ENCODE measurements around the gene GPR35. TPM values are rescaled to one million over a fixed set of nuclear protein-coding genes. Genes with fewer than 3 reads are reported as not detected.

Gene GPR35
- total and polyA plus RNA-seq, 2 donors (not counting 1 experiment from before 2014, with no cell fraction given): 1.2 TPM; not detected in 1

GRCh38 chr2:240577281-240578109 is 47.8 kb upstream of the GPR35 start:
- Histone ChIP-seq H3K36me3 (ENCODE audit: control insufficient read depth, insufficient read depth, low read length) (peaks cover 5% of the 10 kb centered on the region), H3K9me3 (ENCODE audit: control insufficient read depth, insufficient read depth, low read depth, low read length) (no peaks in the 10 kb centered on the region), H4K20me1 (ENCODE audit: control insufficient read depth, extremely low read depth, insufficient read depth, low read length) (no peaks in the 10 kb centered on the region), H3K27me3 (ENCODE audit: control insufficient read depth, insufficient read depth, low read length) (no peaks in the 10 kb centered on the region), H3K79me2 (ENCODE audit: control insufficient read depth, insufficient read depth, low read length) (peaks cover 11% of the 10 kb centered on the region), H3K4me1 (ENCODE audit: control insufficient read depth, extremely low read depth, insufficient read depth, low read length) (peaks cover 6% of the 10 kb centered on the region), H2AFZ (ENCODE audit: low read length) (no peak overlapping the region), H3K4me2 (ENCODE audit: extremely low read depth, insufficient read depth, low read length) (no peak overlapping the region), H3K4me3 (replicated peaks in 1 of 4; ENCODE audit: control extremely low read depth in 1 of 4, insufficient read depth in 1 of 4, low read depth in 3 of 4, low read length in 4 of 4) (no peak overlapping the region), H3K27ac (ENCODE audit: insufficient read depth, low read length) (no peak overlapping the region), H3K9ac (ENCODE audit: insufficient read depth, low read length) (no peak overlapping the region)
- TF ChIP-seq EZH2 (IDR thresholded peaks at IDR 0.05; ENCODE audit: low read length, missing control alignments): no peak
- TF ChIP-seq, protein P1, sequence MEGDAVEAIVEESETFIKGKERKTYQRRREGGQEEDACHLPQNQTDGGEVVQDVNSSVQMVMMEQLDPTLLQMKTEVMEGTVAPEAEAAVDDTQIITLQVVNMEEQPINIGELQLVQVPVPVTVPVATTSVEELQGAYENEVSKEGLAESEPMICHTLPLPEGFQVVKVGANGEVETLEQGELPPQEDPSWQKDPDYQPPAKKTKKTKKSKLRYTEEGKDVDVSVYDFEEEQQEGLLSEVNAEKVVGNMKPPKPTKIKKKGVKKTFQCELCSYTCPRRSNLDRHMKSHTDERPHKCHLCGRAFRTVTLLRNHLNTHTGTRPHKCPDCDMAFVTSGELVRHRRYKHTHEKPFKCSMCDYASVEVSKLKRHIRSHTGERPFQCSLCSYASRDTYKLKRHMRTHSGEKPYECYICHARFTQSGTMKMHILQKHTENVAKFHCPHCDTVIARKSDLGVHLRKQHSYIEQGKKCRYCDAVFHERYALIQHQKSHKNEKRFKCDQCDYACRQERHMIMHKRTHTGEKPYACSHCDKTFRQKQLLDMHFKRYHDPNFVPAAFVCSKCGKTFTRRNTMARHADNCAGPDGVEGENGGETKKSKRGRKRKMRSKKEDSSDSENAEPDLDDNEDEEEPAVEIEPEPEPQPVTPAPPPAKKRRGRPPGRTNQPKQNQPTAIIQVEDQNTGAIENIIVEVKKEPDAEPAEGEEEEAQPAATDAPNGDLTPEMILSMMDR (conservative IDR thresholded peaks at IDR 0.05 in 1 of 2, IDR thresholded peaks at IDR 0.05 in 1 of 2; ENCODE audit: low read depth in 1 of 2, low read length in 2 of 2): no peak
- DNase-seq (ENCODE audit: low read depth in 2 of 2): no peak

GRCh38 chr2:240578110-240578450 is 47.2 kb upstream of the GPR35 start:
- TF ChIP-seq EZH2 (IDR thresholded peaks at IDR 0.05; ENCODE audit: low read length, missing control alignments): no peak
- TF ChIP-seq, protein P1 (conservative IDR thresholded peaks at IDR 0.05 in 1 of 2, IDR thresholded peaks at IDR 0.05 in 1 of 2; ENCODE audit: low read depth in 1 of 2, low read length in 2 of 2): no peak
- DNase-seq (ENCODE audit: low read depth in 2 of 2): no peak
- H3K9me3 ChIP-seq (ENCODE audit: control insufficient read depth, insufficient read depth, low read depth, low read length): no peaks in the 10 kb centered on the region

DNA sequence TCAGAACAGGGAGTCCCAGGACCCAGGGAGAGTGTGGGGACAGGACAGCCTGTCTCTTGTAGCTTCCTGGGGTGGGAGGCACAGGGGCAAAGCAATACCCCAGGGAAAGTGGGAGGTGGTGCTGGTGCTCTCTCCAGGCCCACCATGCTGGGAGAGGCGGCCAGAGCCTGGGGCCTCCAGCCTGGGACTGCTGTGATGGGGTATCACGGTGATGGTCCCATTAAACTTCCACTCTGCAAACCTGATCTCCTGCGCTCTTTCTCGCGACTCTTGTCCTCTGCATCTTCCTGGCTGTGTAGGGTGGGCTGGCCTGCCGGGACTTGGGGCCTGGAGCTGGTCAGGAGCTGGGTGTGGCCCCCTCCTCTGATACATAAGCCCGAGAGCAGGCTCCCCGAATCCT is 46.8 kb upstream of the GPR35 start:
- H3K36me3 ChIP-seq (ENCODE audit: control insufficient read depth, insufficient read depth, low read length): peaks cover 5% of the 10 kb centered on the region
- H3K27me3 ChIP-seq (ENCODE audit: control insufficient read depth, insufficient read depth, low read length): no peaks in the 10 kb centered on the region
- peaks cover 6% of the 10 kb centered on the region for H3K4me1 ChIP-seq (ENCODE audit: control insufficient read depth, extremely low read depth, insufficient read depth, low read length)
- H2AFZ ChIP-seq (ENCODE audit: low read length): no peak overlapping the region
- no peak overlapping the region for H3K4me2 ChIP-seq (ENCODE audit: extremely low read depth, insufficient read depth, low read length)
- no peaks in the 10 kb centered on the region for H3K9me3 ChIP-seq (ENCODE audit: control insufficient read depth, insufficient read depth, low read depth, low read length)
- H4K20me1 ChIP-seq (ENCODE audit: control insufficient read depth, extremely low read depth, insufficient read depth, low read length): no peaks in the 10 kb centered on the region
- H3K79me2 ChIP-seq (ENCODE audit: control insufficient read depth, insufficient read depth, low read length): peaks cover 19% of the 10 kb centered on the region
- TF ChIP-seq EZH2 (IDR thresholded peaks at IDR 0.05; ENCODE audit: low read length, missing control alignments): no peak
- TF ChIP-seq, protein P1 (conservative IDR thresholded peaks at IDR 0.05 in 1 of 2, IDR thresholded peaks at IDR 0.05 in 1 of 2; ENCODE audit: low read depth in 1 of 2, low read length in 2 of 2): no peak
- no peak overlapping the region for H3K9ac ChIP-seq (ENCODE audit: insufficient read depth, low read length)
- no peak overlapping the region for H3K4me3 ChIP-seq (replicated peaks in 1 of 4; ENCODE audit: control extremely low read depth in 1 of 4, insufficient read depth in 1 of 4, low read depth in 3 of 4, low read length in 4 of 4)
- H3K27ac ChIP-seq (ENCODE audit: insufficient read depth, low read length): no peak overlapping the region
- no peak for DNase-seq (ENCODE audit: low read depth in 2 of 2)

More at GRCh38 chr2:240578110-240578450, 47.2 kb upstream of the GPR35 start:
- Histone ChIP-seq H4K20me1 (ENCODE audit: control insufficient read depth, extremely low read depth, insufficient read depth, low read length) (no peaks in the 10 kb centered on the region), H3K27ac (ENCODE audit: insufficient read depth, low read length) (no peak overlapping the region), H3K4me3 (replicated peaks in 1 of 4; ENCODE audit: control extremely low read depth in 1 of 4, insufficient read depth in 1 of 4, low read depth in 3 of 4, low read length in 4 of 4) (no peak overlapping the region), H2AFZ (ENCODE audit: low read length) (no peak overlapping the region), H3K36me3 (ENCODE audit: control insufficient read depth, insufficient read depth, low read length) (peaks cover 5% of the 10 kb centered on the region), H3K27me3 (ENCODE audit: control insufficient read depth, insufficient read depth, low read length) (no peaks in the 10 kb centered on the region), H3K4me2 (ENCODE audit: extremely low read depth, insufficient read depth, low read length) (no peak overlapping the region), H3K9ac (ENCODE audit: insufficient read depth, low read length) (no peak overlapping the region), H3K4me1 (ENCODE audit: control insufficient read depth, extremely low read depth, insufficient read depth, low read length) (peaks cover 6% of the 10 kb centered on the region), H3K79me2 (ENCODE audit: control insufficient read depth, insufficient read depth, low read length) (peaks cover 15% of the 10 kb centered on the region)
